GM21381 (cell line): ENCODE measurements around the gene PHKA2.
"Not testable (repeated sequence)": the region's sequence is repeated elsewhere in the genome, so short reads cannot be mapped to it uniquely, and the experiment has no call there.

Source experiments
- ATAC-seq: cut with Tn5 transposase; IDR thresholded peaks from one replicate; pipeline ENCODE4 v1.9.1; 2021; ENCODE audit warnings: mild to moderate bottlenecking, moderate library complexity; ENCODE audit not compliant: unreplicated experiment

The PHKA2 gene, protein sequence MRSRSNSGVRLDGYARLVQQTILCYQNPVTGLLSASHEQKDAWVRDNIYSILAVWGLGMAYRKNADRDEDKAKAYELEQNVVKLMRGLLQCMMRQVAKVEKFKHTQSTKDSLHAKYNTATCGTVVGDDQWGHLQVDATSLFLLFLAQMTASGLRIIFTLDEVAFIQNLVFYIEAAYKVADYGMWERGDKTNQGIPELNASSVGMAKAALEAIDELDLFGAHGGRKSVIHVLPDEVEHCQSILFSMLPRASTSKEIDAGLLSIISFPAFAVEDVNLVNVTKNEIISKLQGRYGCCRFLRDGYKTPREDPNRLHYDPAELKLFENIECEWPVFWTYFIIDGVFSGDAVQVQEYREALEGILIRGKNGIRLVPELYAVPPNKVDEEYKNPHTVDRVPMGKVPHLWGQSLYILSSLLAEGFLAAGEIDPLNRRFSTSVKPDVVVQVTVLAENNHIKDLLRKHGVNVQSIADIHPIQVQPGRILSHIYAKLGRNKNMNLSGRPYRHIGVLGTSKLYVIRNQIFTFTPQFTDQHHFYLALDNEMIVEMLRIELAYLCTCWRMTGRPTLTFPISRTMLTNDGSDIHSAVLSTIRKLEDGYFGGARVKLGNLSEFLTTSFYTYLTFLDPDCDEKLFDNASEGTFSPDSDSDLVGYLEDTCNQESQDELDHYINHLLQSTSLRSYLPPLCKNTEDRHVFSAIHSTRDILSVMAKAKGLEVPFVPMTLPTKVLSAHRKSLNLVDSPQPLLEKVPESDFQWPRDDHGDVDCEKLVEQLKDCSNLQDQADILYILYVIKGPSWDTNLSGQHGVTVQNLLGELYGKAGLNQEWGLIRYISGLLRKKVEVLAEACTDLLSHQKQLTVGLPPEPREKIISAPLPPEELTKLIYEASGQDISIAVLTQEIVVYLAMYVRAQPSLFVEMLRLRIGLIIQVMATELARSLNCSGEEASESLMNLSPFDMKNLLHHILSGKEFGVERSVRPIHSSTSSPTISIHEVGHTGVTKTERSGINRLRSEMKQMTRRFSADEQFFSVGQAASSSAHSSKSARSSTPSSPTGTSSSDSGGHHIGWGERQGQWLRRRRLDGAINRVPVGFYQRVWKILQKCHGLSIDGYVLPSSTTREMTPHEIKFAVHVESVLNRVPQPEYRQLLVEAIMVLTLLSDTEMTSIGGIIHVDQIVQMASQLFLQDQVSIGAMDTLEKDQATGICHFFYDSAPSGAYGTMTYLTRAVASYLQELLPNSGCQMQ

DNA sequence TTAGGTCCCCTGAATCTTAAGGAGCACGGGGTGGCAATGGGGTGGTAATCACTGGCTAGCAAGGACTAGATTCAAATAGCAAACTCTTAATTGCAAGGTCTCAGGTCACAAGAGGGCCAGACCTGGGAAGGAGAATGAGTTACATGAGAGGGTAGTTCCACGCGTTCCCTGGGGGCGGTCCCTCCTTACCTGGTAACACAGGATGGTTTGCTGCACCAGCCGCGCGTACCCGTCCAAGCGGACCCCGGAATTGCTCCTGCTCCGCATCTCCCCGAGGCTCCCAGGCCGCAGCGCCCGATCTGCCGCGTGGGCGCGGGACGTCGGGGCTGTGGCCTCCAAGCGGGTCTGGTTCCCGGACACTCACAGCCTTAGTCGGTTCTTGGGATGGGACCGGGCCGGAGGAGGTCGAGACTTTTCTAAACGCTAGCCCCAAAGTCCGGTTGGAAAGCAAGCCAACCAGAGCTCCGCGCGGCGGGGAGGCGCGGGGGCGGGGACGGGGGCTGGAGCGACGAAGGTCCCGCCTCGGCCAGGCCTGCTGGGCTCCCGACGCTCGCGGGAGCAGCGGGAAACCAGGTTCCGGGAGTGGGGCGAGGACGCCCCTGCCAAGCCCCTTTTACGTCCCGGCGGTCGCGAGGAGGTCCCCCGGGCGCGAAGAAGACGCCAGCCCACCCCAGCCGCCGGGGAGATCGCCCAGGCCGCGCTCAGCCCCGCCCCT, at the start of gene PHKA2:
Gene PHKA2, minus strand, starts transcription at position 449 of the 715 bp plus-strand sequence. Its CDS starts 182 bp downstream, at position 267.
- peak; percentile 45 for ATAC-seq

DNA sequence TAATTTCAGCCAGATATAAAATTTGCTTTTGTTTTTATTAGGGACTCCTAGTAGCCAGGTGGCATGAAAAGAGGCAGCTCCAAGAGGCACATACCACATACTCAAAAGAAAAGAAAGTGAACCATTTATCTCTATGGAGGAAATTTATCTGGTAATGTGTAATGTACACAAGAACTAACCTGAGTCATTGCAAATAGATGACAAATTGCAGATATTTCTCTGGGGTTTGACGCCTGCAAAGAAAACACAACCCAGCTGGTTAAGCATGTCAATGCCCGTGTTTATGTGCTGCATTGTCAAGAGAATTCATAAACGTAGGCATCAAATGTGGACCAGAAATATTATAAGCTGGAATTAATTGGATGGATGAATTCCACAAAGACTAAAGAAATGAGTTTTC, 46.9 kb upstream of the PHKA2 start:
- ATAC-seq: no peak

DNA sequence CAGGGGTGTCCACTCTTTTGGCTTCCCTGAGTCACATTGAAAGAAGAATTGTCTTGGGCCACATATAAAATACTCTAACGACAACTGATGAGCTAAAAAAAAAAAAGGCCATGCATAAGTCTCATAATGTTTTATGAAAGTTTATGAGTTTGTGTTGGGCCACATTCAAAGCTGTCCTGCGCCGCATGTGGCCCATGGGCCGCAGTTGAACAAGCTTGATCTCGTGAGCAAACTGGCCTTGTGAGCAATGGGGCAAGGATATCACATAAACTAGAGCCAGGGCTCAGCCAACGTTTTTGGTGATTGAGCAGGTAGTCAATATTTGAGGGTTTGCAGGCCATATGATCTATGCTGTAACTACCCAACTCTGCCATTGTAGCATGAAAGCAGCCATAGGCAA, 44.6 kb upstream of the PHKA2 start:
- ATAC-seq: no peak

DNA sequence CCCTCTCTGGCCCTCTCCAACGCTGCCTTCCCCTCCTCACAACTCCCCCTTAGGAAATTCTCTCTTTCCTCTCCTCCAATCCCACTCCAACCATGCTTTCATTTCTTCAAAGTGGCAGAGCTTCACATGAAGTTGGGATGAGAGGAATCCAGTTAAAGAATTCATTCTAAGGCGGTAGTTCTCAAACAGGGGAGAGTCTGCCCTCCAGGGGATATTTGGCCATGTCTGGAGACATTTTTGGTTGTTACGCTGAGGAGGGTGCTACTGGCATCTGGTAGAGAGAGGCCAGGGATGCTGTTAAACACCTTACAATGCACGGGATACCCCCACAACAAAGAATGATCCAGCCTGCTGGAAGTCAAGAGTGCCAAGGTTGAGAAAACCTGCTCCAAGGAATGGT, 40.5 kb upstream of the PHKA2 start:
- ATAC-seq: no peak

DNA sequence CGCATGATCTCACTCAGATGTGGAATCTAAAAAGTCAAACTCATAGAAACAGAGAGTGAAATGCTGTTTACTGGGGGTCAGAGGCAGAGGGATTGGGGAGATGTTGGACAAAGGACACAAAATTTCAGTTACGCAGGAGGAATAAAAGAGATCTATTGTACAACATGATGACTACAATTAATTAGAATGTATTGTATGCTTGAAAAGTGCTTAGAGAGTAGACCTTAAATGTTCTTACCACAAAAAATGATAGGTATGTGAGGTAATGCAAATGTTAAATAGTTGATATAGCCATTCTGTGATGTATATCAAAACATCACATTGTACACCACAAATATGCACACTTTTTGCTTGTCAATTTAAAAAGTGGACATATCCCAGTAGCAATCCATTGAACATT, 36.1 kb upstream of the PHKA2 start:
- no peak for ATAC-seq

DNA sequence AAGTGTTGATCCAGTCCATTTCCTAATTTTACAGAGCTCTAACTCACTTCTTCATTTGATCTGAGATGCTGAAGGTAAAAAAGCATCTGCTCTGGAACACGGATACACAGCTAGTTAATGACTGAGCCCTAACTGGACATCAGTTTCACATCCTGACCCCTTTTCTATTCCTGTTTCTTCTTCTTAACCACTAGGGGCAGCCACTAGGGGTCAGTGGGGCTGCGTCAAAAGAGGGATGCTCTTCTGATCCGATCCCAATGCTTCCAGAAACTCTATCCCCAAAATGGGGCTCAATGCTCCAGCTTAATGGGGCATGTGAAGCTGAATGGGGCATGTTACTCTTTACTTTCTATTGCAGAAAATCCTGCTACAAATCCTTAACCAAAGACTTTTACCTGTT, 33.4 kb upstream of the PHKA2 start:
- no peak for ATAC-seq

DNA sequence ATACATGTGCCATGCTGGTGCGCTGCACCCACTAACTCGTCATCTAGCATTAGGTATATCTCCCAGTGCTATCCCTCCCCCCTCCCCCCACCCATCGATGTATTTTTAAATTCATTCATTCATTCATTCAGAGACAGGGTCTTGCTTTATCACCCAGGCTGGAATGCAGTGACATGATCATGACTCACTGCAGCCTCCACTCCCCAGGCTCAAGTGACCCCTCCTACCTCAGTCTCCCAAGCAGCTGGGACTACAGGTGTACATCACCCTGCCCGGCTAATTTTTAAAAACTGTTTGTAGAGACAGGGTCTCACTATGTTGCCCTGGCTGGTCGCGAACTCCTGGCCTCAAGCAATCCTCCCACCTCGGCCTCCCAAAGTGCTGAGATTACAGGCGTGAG, 32.7 kb upstream of the PHKA2 start:
- ATAC-seq: not testable (repeated sequence)

DNA sequence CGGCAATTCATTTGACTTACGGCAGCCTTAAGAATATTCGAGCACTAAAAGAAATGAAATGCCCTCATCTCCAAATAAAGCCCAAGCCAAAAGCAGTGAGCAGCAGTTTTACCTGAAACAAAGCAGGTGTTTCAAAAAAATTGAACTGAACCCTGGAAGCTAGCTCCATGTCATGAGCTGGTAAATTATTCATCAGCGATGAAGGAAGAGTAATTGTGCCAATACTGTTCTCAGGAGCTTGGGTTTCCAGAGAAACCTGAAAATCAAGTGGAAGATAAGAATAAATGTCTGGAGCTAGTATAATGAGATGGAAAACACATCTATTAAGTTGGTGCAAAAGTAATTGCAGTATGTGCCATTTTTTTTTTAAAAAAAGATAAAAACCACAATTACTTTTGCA, 24.0 kb upstream of the PHKA2 start:
- no peak for ATAC-seq

DNA sequence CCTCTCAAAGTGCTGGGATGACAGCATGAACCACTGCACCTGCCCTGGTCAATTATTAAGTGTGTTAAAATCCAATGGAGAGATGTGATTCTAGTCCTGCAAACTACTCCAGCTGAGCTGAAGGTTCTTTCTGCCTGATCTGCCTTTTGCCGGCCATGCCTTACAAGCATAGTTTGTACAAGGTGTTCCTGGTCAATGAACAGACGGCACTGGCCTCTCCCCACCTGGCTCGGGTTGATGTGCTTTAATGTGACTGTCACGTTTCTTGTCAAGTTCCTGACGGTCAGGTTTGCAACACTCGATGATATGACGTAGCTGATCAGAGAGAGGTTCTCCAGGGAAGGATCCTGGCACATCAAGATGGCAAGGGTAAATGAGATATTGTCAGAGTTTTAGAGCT, 23.1 kb upstream of the PHKA2 start:
- ATAC-seq: no peak

DNA sequence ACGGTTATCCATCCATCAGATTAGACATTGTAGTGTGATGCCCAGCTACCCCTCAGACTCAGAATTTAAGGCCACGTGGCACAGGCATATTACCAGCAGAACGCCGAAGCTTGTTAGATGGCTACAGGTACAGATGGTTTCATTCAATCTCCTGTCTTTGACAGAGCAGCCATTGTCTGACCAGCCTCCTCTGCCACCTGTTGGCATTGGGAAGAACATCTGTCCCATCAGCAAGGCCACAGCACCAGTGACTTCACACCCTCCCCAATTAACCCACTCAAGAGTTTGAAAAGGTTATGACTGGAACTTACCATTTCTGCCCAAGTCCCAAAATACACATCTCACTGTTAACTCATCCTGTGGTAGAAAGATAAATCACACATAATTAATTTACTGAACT, 22.0 kb upstream of the PHKA2 start:
- no peak for ATAC-seq

DNA sequence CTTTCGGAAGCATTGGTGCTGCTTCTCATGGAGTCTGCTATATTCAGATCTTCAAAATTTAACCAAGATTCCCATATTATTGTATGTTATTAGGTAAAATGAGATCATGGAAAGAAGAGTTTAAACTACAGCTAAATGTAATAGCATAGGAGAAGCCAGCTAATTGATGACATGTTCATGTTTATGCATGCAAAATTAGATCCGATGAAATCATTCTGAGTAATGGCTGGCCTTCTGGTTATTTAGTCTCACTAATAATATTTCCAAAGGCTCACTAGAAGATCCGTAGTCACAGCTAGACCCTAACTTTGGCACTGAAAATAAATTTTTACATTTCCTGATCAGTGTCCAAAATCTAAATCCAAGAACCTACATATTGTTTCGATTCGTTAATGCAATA, 19.8 kb upstream of the PHKA2 start:
- no peak for ATAC-seq

DNA sequence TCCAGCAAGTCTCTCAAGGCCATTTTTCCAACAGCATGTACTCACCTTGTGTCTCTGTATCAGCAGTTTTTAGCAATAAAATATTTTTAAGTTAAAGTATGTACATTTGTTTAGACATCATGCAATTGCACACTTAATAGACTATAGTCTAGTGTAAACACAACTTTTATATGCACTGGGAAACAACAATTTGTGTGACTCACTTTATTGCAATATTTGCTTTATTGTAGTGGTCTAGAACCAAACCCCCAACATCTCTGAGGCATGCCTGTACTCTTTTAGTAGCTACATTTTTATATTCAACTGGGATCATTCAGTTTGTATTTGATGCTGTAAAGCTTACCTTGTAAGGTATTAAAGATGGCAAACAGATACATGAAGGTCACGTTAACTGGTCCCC, 14.7 kb upstream of the PHKA2 start:
- no peak for ATAC-seq

DNA sequence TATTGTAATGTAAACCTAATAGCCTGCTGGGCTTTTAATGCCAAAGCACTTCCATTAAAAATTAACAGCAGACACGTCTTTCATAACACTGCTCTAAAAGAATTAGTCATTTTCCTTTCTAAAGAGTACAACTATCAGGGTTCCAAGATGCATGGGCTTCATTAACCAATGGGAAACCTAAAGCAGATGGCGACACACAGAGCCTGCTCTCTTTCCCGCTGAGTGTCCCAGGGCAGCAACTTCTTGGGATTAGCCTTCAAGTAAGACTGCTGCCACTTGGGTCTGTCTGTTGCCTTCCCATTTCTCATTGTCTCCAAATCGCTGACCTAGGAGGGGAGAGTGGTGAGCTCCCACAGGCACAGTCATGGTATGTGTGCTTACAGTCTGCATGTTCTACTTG, 14.0 kb upstream of the PHKA2 start:
- no peak for ATAC-seq

DNA sequence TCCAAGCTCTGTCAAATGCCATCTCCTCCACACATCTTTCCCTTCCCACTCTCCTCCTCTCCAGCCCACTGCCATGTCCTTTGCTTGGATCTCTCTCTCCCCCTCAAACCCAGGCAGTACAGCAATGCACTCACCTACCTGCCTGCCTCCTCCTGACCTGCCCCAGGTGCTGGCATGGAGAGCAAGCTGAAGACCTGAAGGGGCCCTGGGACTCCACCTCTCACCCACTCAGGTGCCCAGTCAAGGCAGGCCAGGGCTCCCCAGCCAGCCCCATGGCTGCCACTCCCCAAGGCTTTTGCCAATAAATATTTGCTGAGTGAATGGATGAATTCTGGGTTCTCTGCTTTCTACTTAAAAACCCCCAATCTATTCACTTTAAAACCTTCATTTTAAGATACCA, 12.6 kb upstream of the PHKA2 start:
- no peak for ATAC-seq

DNA sequence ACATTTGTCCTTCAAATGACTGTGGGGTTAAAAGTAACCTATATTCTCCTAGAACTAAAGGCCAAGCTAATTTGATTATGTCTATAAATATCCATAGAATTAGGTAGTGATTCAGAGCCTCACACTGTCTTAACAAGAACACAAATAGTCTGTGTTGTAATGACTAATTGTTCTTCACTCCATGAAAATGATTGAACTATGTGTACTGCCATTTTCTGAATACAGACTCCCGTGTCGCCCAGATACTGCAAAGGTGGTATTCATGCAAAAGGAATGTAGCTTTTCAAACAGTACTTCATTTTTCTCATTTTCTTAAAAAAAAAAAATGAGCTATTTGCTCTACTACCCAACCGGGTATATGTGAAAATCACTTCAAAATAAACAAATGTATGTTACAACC, 11.3 kb upstream of the PHKA2 start:
- ATAC-seq: no peak

DNA sequence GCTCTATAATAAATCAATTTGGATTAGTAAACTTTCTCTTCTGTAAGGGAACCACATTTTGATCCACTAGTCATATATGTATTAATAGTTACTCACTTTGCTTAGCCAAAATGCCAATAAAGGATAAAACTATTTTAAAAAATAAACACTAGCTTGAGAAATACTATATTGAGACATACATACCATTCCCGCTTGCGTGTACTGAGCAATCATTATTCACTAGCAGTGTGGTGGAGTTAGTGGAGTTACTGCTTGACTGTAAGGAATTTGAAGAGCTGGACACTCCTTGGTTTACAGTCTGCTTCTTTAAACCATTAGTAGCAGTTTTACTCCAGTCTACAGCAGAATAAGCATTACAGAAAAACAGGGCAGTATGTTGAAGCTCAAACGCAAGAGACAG, 10.8 kb upstream of the PHKA2 start:
- no peak for ATAC-seq

DNA sequence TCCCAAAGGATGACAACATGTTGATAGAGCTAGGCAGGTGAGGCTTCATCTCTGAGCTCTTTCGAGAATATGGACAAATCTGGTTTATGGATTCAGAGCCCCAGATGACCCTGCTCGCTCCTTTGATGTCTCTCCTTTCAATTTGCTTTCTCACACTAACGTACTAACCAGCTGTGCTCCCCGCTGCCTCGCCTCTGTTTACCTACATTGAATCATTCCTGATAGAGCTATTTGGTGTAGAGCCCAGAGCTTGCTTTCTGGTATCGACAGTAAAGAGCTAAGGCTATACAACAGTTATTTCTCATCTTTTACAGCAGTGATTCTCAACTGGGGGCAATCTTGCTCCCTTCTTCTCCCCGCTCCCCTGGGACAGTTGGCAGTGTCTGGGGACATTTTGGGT, 8.9 kb upstream of the PHKA2 start:
- no peak for ATAC-seq

DNA sequence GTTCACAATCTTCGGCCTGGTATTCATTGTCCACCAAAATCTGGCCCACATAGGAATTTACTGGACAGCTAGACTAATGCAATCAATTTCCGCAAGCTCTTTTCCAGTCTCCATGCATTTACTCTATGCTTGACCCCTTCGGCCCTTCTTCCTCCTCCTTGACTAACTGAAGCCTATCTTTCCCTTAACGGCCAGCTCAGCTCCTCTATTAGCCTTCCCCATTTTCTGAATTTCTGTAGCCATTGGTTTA, 1.2 kb upstream of the PHKA2 start:
- ATAC-seq: no peak

DNA sequence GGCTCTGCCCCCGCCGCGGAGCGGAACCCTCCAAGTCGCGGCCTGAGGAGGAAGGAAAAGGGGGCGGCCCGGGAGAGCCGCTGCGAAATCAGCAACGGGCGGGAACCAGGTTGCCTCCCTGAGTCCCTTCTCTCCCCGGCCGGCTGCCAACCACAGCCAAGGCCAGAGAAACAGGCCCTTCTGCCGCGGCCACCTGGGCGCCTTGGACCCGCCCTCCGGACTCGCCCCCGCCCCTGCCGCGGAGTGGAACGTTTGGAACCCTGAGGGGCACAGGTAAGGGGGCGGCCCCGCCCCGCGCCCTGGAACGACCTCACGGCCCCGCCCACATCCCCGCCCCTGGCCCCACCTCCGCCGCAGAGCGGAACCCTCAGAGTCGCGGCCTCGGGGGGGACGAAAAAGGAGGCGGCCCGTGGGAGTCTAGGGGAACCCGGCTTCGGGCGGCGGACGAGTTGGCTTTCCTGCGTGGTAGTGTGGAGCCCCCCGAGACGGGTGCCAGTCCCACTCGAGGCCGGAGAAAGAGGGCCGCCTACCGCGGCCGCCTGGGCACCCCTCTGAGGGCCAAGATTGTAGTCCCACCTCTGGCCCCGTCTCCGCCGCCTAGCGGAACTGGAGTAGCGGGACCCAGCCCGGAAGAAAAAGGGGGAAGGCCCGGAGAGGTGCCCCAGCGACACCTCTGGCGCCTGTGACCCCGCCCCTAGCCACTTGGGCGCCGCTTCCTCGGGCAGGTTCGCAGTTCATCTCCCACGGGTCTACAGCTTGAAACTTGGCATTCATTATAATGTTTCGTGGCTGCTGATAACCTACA, 669 bp upstream of the PHKA2 start:
- peak; percentile 84 for ATAC-seq

DNA sequence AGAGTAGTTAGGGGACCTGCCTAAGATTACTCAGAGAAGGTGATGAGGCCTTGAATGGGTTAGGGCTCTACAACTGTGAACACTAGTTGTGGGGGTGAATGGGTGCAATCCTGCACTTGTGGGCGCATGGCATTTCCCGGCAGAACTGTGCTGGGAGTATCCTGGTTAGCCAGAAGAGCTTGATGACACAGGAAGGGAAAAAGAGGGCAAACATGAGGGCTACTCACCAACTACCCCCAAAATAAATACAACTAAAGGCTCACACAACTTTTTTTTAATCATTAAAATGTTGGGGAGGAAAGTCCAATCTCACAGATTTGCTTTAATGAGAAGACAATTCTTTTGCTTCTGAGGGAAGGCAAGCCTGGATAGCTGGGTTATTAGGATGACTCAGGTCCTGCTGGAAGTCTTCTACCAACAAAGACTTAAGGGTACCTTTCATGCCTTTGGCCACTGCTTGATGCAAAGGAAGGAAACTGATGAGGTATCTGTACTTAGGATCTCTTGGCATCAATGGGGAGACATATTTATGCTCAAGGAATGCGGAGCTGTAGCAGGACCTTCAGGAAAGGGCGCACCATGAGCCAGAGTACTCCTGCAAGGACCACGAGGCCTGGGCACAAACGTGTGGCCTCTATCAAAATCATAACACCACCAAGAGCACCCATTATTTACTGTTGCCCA, 2.6 kb downstream of the PHKA2 start:
- no peak for ATAC-seq
